Lower leg skin (tissue), 4 donors: Measurements from ENCODE around the gene MYLK4. TPM values are rescaled to one million over a fixed set of nuclear protein-coding genes. Genes with fewer than 3 reads are reported as not detected.

Experiments
- DNase-seq, 2 donors: peaks; one replicate each; pipeline ENCODE4 v3.0.0-alpha.2; 2019; ENCODE audit warnings: low spot score in 2 of 2
- H3K4me3 ChIP-seq: fragments of 200-600 bp; sonication (generic); 2 replicates; pipeline ENCODE4 v1.5.1; 2017; ENCODE audit warnings: mild to moderate bottlenecking, low read depth; ENCODE audit not compliant: poor library complexity, severe bottlenecking
- POLR2A ChIP-seq, 2 donors: fragments of 450-650 bp; IDR thresholded peaks; one replicate each; pipeline ENCODE4 v1.6.1; 2016 to 2017; ENCODE audit warnings: antibody characterized with exemption in 2 of 2, mild to moderate bottlenecking in 1 of 2, moderate library complexity in 1 of 2
- WGBS, 2 donors: methylation state at CpG; one replicate each; pipeline ENCODE4 v1.1.5; 2018; 5-methylcytosine and 5-hydroxymethylcytosine counted together
- intact Hi-C: fragments of 100-400 bp; cut with DNase I; formaldehyde crosslinking; loops from one replicate; pipeline ENCODE4 v1.15.0; 2023; ENCODE audit warnings: low total_unique reads
- total RNA-seq, 4 donors: library from RNA; depleted of rRNA; stranded (reverse); fragments of >200 nt; gene quantifications; one replicate each; pipeline ENCODE4 v1.1.0, GENCODE V29; 2016
- TF ChIP-seq, protein P1 (sequence below), 3 donors: fragments of 450-650 bp; IDR thresholded peaks; one replicate each; pipeline ENCODE4 v1.5.1; 2016; ENCODE audit warnings: antibody characterized with exemption in 3 of 3, mild to moderate bottlenecking in 3 of 3, moderate library complexity in 2 of 3

MYLK4 gene
- total RNA-seq, 4 donors from 2014 or later = 0.97 to 3.8 (median 2.5) TPM

DNA sequence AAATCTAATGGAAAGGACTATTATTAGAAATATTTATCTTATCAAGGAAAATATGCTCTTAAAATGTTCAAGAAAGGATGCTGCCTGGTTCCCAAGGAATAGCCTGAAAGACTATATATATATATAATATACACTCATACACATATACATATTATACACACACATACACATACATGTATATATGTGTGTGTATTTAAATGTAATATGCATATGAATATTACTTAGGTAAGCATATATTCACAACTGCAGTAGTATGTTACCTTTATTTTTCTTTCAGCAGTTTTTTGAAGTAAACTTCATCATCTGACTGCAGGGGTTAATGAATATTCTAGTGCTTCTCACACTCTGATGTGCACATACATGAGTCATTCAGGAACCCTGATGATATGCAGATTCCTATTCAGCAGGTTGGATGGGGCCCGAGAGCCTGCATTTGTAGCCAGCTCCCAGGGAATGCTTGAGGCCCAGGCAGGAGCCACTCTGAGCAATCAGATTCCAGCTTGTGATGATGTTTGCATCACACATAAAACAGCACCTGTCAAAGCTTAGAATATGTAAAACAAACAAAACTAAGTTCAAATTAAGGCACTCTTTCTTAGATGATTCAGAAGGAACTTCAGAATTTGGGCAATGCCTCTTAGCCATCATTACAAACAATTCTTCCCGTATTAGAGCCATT, 16.1 kb downstream of the MYLK4 start:
- H3K4me3 ChIP-seq = no peak overlapping the region
- intact Hi-C loops = no loop called here
- TF ChIP-seq, protein P1, sequence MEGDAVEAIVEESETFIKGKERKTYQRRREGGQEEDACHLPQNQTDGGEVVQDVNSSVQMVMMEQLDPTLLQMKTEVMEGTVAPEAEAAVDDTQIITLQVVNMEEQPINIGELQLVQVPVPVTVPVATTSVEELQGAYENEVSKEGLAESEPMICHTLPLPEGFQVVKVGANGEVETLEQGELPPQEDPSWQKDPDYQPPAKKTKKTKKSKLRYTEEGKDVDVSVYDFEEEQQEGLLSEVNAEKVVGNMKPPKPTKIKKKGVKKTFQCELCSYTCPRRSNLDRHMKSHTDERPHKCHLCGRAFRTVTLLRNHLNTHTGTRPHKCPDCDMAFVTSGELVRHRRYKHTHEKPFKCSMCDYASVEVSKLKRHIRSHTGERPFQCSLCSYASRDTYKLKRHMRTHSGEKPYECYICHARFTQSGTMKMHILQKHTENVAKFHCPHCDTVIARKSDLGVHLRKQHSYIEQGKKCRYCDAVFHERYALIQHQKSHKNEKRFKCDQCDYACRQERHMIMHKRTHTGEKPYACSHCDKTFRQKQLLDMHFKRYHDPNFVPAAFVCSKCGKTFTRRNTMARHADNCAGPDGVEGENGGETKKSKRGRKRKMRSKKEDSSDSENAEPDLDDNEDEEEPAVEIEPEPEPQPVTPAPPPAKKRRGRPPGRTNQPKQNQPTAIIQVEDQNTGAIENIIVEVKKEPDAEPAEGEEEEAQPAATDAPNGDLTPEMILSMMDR (IDR thresholded peaks at IDR 0.05) = no peak
- WGBS, 2 donors = 70 to 73% methylated on average over 2 of the region's 2 CpGs
- DNase-seq = no peak

DNA sequence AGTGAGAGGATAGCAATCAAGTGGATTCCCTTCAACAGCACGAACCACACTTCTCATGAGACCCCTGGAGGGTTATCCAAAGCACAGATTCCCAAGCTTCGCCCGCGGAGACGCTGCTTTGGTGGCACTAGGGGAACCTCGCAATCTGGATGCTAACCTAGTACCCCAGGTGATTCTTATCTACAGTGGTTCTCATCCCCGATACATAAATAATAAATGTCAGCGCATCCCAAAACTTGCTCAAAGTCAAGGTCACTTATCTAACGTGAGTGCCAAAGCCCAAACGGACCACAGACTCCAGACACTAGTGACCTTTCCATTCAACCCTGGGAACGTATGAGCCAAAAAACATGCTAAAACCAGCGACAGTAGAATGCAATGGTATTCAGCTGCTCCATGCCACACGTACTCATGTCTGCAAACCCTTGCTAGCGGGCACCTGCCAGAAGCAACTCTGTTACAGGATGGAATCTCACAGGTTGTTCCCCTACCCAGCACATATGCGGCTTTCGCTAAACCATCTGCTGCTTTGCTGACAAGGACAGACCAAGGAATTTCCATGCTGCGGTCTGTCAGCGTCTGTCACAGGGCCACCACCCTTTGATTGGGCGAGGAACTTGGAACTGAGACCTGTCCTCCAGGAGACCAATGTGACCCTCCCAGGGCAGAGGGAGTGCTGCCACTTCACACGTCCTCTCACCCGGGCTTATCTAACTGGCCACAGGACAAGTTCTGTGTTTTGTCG, 16.8 kb downstream of the MYLK4 start:
- DNase-seq = no peak
- TF ChIP-seq, protein P1 (IDR thresholded peaks at IDR 0.05) = no peak
- no peak for TF ChIP-seq POLR2A (IDR thresholded peaks at IDR 0.05)

DNA sequence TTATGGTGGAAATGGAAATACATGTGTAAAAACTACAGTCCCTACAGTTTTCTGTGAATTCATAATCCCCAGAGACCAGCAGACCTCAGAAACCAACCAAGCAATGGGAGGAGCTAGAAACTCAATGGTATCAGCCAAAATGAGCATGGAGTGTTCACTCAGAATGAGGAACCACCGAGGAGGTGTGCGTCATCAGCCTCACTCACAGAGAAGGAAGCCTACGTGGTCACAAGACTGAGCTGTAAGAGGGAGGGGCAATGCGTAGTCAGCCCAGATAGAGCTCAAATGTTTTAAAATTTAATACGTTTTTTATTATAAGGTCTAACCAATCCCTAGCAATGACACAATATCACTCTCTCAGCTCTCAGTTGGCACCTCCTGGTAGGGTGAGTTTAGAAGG, 17.4 kb downstream of the MYLK4 start:
- TF ChIP-seq POLR2A (IDR thresholded peaks at IDR 0.05) = no peak
- TF ChIP-seq, protein P1 (IDR thresholded peaks at IDR 0.05) = no peak
- 73 to 80% methylated on average over 5 of the region's 5 CpGs for WGBS, 2 donors
- intact Hi-C loops = no loop called here
- DNase-seq = peak; percentile 78 to 90
- H3K4me3 ChIP-seq = no peak overlapping the region

More for the DNA sequence above, 16.8 kb downstream of the MYLK4 start:
- 93 to 95% methylated on average over 22 of the region's 22 CpGs for WGBS, 2 donors
- intact Hi-C loops = no loop called here
- no peak overlapping the region for H3K4me3 ChIP-seq

DNA sequence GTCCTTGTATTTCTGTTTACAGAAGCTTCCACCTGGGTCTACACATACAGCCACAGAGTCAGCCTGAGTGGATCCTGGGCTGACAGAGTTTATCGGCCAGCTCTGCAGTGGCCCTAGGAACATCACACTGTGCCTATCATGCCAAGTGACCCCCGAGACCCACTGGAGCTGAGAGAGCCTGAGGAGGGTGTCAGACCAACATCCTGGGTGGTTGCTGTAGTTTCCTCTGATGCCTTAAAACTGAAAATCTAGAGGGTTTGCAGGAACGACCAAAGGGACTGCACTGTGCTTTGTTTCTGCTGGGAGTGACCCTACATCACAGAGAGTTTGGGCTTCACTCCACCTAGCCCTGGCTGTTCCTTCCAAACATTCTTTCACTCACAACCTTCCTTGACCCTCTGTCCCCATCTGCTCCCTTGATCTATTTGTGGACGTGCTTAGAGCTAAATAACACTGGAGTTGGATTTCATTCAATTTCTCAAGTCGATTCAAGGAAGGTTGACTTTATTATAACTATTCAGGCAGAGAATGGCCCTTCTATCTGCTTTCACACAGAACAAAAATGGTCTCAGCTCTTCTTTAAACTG, 18.1 kb downstream of the MYLK4 start:
- TF ChIP-seq, protein P1 (IDR thresholded peaks at IDR 0.05) = no peak
- no peak for TF ChIP-seq POLR2A (IDR thresholded peaks at IDR 0.05)
- intact Hi-C loops = no loop called here
- WGBS, 2 donors = 50 to 51% methylated on average over 5 of the region's 5 CpGs
- H3K4me3 ChIP-seq = no peak overlapping the region
- DNase-seq = no peak

DNA sequence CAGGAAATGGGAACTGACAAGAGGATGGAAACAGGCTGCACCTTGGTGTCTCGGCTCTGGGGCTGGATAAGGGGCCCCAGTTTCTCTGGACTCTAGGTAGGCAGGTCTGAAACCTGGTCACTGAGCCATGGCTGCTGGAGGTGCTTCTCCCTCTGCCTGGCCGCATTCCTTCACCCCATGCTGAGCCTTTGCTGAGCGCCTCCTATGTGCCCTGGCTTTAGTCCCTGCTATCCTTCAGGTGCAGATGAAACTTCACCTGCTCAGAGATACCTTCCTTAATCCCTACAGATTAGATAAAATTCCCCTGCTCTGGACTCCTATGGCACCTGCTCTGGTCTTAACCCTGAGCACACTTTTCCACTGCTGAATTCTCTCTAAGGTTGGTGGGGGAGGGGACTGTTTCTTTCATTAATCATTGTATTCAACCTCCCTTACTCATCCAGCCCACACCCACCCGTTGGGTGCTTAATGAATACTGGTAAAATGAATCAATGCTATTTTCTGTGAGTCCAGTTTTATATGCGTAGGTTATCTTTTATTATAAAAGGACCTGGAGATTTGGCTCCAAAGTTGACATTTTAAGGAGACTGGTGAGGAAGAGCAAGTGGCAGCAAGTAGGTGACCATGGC, 19.3 kb downstream of the MYLK4 start:
- H3K4me3 ChIP-seq = no peak overlapping the region
- TF ChIP-seq, protein P1 (IDR thresholded peaks at IDR 0.05) = no peak
- no peak for TF ChIP-seq POLR2A (IDR thresholded peaks at IDR 0.05)
- intact Hi-C loops = no loop called here
- DNase-seq = no peak
- WGBS, 2 donors = 77 to 79% methylated on average over 5 of the region's 5 CpGs
